GM23338 (cell line): Measurements from ENCODE around the gene STARD3.

Experiments
- EZH2 ChIP-seq: fragments of 200-600 bp; sonication (generic); IDR thresholded peaks from one replicate; pipeline ENCODE4 v1.8.0; 2017; ENCODE audit warnings: antibody characterized with exemption, mild to moderate bottlenecking, low read depth; ENCODE audit not compliant: unreplicated experiment
- EZH2phosphoT487 ChIP-seq: fragments of 200-600 bp; sonication (generic); IDR thresholded peaks from one replicate; pipeline ENCODE4 v1.8.1; 2018; ENCODE audit warnings: antibody characterized with exemption; ENCODE audit not compliant: unreplicated experiment
- JUNB ChIP-seq: IDR thresholded peaks from one replicate; pipeline ENCODE4 v1.6.1; 2016; ENCODE audit warnings: antibody characterized with exemption; ENCODE audit not compliant: unreplicated experiment
- NANOG ChIP-seq: IDR thresholded peaks from 2 replicates; pipeline ENCODE4 v1.6.1; 2016; ENCODE audit warnings: antibody characterized with exemption, borderline replicate concordance
- POLR2AphosphoS5 ChIP-seq: IDR thresholded peaks from 2 replicates; pipeline ENCODE4 v1.6.1; 2016; ENCODE audit warnings: antibody characterized with exemption, low read depth
- TF ChIP-seq, protein P1 (sequence below), 2 experiments: fragments of 200-600 bp in 1 of 2; sonication (generic) in 1 of 2; conservative IDR thresholded peaks; 2 replicates each; pipeline versions ENCODE4 v1.5.1 to v1.6.1; 2016 to 2017; ENCODE audit warnings: antibody characterized with exemption in 2 of 2, low read depth in 2 of 2, mild to moderate bottlenecking in 2 of 2, moderate library complexity in 1 of 2

DNA sequence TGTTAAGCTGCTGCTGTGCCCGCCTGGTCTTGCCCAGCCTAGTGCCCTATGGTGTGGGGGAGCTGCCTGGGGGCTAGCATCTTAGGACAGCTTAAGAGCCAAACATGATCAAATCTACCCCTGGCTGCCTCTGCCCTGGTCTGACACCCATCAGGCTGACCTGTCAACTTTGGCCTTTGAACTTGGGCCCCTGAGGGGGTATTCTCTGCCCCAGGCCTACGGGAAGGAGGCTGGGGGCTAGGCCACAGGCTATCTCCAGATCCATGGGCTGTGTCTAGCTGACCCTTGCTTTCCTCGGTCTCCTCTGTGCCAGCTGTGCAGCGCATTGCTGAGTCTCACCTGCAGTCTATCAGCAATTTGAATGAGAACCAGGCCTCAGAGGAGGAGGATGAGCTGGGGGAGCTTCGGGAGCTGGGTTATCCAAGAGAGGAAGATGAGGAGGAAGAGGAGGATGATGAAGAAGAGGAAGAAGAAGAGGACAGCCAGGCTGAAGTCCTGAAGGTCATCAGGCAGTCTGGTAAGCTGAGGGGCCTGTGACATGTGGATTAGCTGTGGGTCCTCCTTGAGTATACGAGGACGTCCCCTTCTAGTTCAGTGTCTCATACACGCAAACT is 3.3 kb upstream of the STARD3 start:
- no peak for TF ChIP-seq POLR2AphosphoS5
- TF ChIP-seq, protein P1, sequence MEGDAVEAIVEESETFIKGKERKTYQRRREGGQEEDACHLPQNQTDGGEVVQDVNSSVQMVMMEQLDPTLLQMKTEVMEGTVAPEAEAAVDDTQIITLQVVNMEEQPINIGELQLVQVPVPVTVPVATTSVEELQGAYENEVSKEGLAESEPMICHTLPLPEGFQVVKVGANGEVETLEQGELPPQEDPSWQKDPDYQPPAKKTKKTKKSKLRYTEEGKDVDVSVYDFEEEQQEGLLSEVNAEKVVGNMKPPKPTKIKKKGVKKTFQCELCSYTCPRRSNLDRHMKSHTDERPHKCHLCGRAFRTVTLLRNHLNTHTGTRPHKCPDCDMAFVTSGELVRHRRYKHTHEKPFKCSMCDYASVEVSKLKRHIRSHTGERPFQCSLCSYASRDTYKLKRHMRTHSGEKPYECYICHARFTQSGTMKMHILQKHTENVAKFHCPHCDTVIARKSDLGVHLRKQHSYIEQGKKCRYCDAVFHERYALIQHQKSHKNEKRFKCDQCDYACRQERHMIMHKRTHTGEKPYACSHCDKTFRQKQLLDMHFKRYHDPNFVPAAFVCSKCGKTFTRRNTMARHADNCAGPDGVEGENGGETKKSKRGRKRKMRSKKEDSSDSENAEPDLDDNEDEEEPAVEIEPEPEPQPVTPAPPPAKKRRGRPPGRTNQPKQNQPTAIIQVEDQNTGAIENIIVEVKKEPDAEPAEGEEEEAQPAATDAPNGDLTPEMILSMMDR (conservative IDR thresholded peaks at IDR 0.05; ENCODE audit: low read depth in 2 of 2), result no peak
- TF ChIP-seq EZH2, result no peak
- TF ChIP-seq NANOG, result no peak
- TF ChIP-seq JUNB, result no peak
- TF ChIP-seq EZH2phosphoT487, result no peak
